Mesendoderm (in vitro differentiated cells): ENCODE results near the gene CDH12.
"Not testable (repeated sequence)": the region's sequence is repeated elsewhere in the genome, so short reads cannot be mapped to it uniquely, and the experiment has no call there.

Experiments
- DNase-seq: peaks from one replicate; pipeline ENCODE4 v3.0.0; 2013
- H2AK5ac ChIP-seq: 2 replicates; pipeline ENCODE4 v1.6.1; 2013; ENCODE audit warnings: low read length, inconsistent platforms
- H2BK120ac ChIP-seq: 2 replicates; pipeline ENCODE4 v1.6.1; 2013; ENCODE audit warnings: low read depth, mild to moderate bottlenecking, low read length, moderate library complexity, mixed read lengths
- H2BK15ac ChIP-seq: replicated peaks from 2 replicates; pipeline ENCODE4 v1.6.1; 2013; ENCODE audit warnings: low read depth, mild to moderate bottlenecking, moderate library complexity
- H2BK5ac ChIP-seq: 2 replicates; pipeline ENCODE4 v1.6.1; 2013; ENCODE audit warnings: low read length, inconsistent platforms
- H3K18ac ChIP-seq: 2 replicates; pipeline ENCODE4 v1.6.1; 2013; ENCODE audit warnings: mild to moderate bottlenecking, low read length, mixed read lengths
- H3K23ac ChIP-seq: one replicate; pipeline ENCODE4 v1.6.1; 2013; ENCODE audit warnings: low read length
- H3K27ac ChIP-seq: 2 replicates; pipeline ENCODE4 v1.5.1; 2013; ENCODE audit warnings: low read depth, mild to moderate bottlenecking, inconsistent platforms, low read length, moderate library complexity
- H3K27me3 ChIP-seq: 2 replicates; pipeline ENCODE4 v1.6.1; 2013; ENCODE audit warnings: low read length, control low read depth, mild to moderate bottlenecking, inconsistent platforms; ENCODE audit not compliant: insufficient read depth, poor library complexity
- H3K36me3 ChIP-seq: 2 replicates; pipeline ENCODE4 v1.6.1; 2013; ENCODE audit warnings: low read length, inconsistent platforms; ENCODE audit not compliant: control insufficient read depth, insufficient read depth
- H3K4ac ChIP-seq: one replicate; pipeline ENCODE4 v1.6.1; 2013; ENCODE audit warnings: low read depth, mild to moderate bottlenecking, low read length, moderate library complexity
- H3K4me1 ChIP-seq: 2 replicates; pipeline ENCODE4 v1.6.1; 2013; ENCODE audit warnings: low read depth, low read length, inconsistent platforms; ENCODE audit not compliant: control insufficient read depth
- H3K4me2 ChIP-seq: 2 replicates; pipeline ENCODE4 v1.6.1; 2013; ENCODE audit warnings: low read length
- H3K4me3 ChIP-seq: 2 replicates; pipeline ENCODE4 v1.5.1; 2013; ENCODE audit warnings: mild to moderate bottlenecking, low read length
- H3K56ac ChIP-seq: one replicate; pipeline ENCODE4 v1.6.1; 2013; ENCODE audit warnings: low read length
- H3K79me1 ChIP-seq: 2 replicates; pipeline ENCODE4 v1.6.1; 2013; ENCODE audit warnings: low read length, inconsistent platforms
- H3K79me2 ChIP-seq: 2 replicates; pipeline ENCODE4 v1.6.1; 2013; ENCODE audit warnings: mild to moderate bottlenecking, low read length; ENCODE audit not compliant: control insufficient read depth, insufficient read depth
- H3K9ac ChIP-seq: 2 replicates; pipeline ENCODE4 v1.6.1; 2013; ENCODE audit warnings: low read length, inconsistent platforms
- H4K5ac ChIP-seq: one replicate; pipeline ENCODE4 v1.6.1; 2013; ENCODE audit warnings: low read length
- H4K8ac ChIP-seq: one replicate; pipeline ENCODE4 v1.6.1; 2013; ENCODE audit warnings: low read depth, mild to moderate bottlenecking, control low read depth, low read length, moderate library complexity
- WGBS: extraction: QIAGEN DNeasy Blood & Tissue Kit; methylation state at CpG from one replicate; pipeline ENCODE4 v1.1.7; 2013; ENCODE audit warnings: low lambda C conversion rate, missing lambda C conversion rate; ENCODE audit not compliant: insufficient coverage; ENCODE audit errors: extremely low coverage; 5-methylcytosine and 5-hydroxymethylcytosine counted together

CDH12 gene

DNA sequence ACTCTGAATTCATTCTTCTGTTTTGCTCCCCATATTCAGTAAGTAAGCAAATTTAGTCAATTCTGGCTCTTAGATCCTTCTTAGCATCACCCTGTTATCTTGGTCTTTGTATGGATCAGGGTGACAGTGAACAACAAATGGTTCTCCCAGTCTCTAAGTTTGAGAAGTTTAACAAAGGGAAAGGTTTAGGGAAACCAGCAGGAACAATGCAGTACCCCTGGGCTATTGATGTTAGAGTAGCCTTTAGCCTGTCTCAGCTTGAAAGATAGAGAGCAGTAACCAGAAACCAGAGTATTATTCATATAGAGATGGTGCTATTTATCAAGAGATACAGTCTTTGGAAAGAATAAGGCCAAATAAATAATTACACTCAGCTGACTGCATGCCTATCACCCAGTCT is 241.8 kb downstream of the CDH12 start:
- DNase-seq = peak; percentile 65
- H3K27ac ChIP-seq = no peak overlapping the region

DNA sequence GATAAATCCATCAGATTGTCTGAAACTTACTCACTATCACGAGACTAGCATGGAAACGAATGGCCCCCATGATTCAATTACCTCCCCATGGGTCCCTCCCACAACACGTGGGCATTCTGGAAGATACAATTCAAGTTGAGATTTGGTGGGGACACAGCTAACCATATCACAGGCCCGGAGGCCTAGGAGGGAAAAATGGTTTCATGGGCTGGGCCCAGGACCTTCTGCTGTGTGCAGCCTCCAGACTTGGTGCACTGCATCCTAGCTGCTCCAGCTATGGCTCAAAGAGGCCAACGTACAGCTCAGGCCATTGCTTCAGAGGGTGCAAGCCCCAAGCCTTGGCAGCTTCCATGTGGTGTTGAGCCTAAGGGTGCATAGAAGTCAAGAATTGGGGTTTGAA is 245.6 kb downstream of the CDH12 start:
- H2AK5ac ChIP-seq, H3K4ac ChIP-seq, H3K27me3 ChIP-seq, H3K4me2 ChIP-seq, H2BK120ac ChIP-seq, H3K79me1 ChIP-seq, H3K27ac ChIP-seq, H4K8ac ChIP-seq, H3K4me3 ChIP-seq, DNase-seq, H3K18ac ChIP-seq, H4K5ac ChIP-seq, H3K56ac ChIP-seq, H3K4me1 ChIP-seq, H3K9ac ChIP-seq, H3K79me2 ChIP-seq, H3K23ac ChIP-seq, H3K36me3 ChIP-seq, H2BK15ac ChIP-seq, H2BK5ac ChIP-seq: not testable (repeated sequence)
- no CpG with 5 or more reads among the region's 5 CpGs for WGBS

More for the DNA sequence above, 241.8 kb downstream of the CDH12 start:
- no peaks in the 10 kb centered on the region for H3K27me3 ChIP-seq
- H2BK15ac ChIP-seq = no peak overlapping the region
- H3K4me3 ChIP-seq = no peak overlapping the region
- H3K23ac ChIP-seq = no peak overlapping the region
- no peaks in the 10 kb centered on the region for H3K4me1 ChIP-seq
- H3K18ac ChIP-seq = no peak overlapping the region
- H3K79me1 ChIP-seq = no peaks in the 10 kb centered on the region
- no peak overlapping the region for H2BK5ac ChIP-seq
- no peaks in the 10 kb centered on the region for H3K79me2 ChIP-seq
- H2AK5ac ChIP-seq = no peak overlapping the region
- H4K8ac ChIP-seq = no peak overlapping the region
- H3K9ac ChIP-seq = no peak overlapping the region
- no peak overlapping the region for H4K5ac ChIP-seq
- no peak overlapping the region for H3K4me2 ChIP-seq
- H2BK120ac ChIP-seq = no peak overlapping the region
- H3K56ac ChIP-seq = no peak overlapping the region
- H3K4ac ChIP-seq = no peak overlapping the region
- H3K36me3 ChIP-seq = no peaks in the 10 kb centered on the region

DNA sequence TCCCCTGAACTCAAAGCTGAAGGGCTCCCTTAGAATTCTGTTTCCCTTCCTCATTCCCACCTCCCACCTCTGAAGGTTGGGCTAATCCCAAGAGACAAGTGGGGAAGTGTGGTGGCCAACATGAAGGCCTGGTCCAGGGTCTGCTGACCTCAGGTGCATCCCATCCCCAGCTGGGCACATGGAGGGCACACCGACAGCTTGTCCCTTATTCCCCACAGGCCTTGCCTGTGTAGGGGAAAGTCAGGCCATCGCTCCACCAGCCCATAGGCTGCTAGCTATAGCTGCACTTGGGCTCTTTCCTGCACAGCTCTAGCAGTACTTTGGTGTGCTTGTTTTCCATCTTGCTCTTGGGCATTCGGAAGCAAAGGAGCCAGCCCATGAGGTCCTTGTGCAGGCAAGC is 247.7 kb downstream of the CDH12 start:
- Histone ChIP-seq H3K56ac (no peak overlapping the region), H3K36me3 (no peaks in the 10 kb centered on the region), H3K18ac (no peak overlapping the region), H2BK15ac (no peak overlapping the region), H3K9ac (no peak overlapping the region), H3K4ac (no peak overlapping the region), H2BK120ac (no peak overlapping the region), H3K23ac (no peak overlapping the region), H3K4me3 (no peak overlapping the region), H4K5ac (no peak overlapping the region), H4K8ac (no peak overlapping the region), H3K4me2 (no peak overlapping the region), H3K4me1 (no peaks in the 10 kb centered on the region), H2BK5ac (no peak overlapping the region), H3K27ac (no peak overlapping the region), H3K79me2 (no peaks in the 10 kb centered on the region), H3K79me1 (no peaks in the 10 kb centered on the region), H3K27me3 (no peaks in the 10 kb centered on the region), H2AK5ac (no peak overlapping the region)
- WGBS = no CpG with 5 or more reads among the region's 3 CpGs
- no peak for DNase-seq

GRCh38 chr5:22604711-22605110 is 248.4 kb downstream of the CDH12 start:
- DNase-seq = peak; percentile 5
- H4K5ac ChIP-seq = no peak overlapping the region
- H2BK120ac ChIP-seq = no peak overlapping the region
- H2BK5ac ChIP-seq = no peak overlapping the region
- H3K4ac ChIP-seq = no peak overlapping the region
- no peaks in the 10 kb centered on the region for H3K36me3 ChIP-seq
- H3K79me1 ChIP-seq = no peaks in the 10 kb centered on the region
- H4K8ac ChIP-seq = no peak overlapping the region
- no peak overlapping the region for H3K18ac ChIP-seq
- H3K56ac ChIP-seq = no peak overlapping the region
- H3K4me3 ChIP-seq = no peak overlapping the region
- H2AK5ac ChIP-seq = no peak overlapping the region
- H3K23ac ChIP-seq = no peak overlapping the region
- H3K27ac ChIP-seq = no peak overlapping the region
- no peaks in the 10 kb centered on the region for H3K4me1 ChIP-seq
- no peaks in the 10 kb centered on the region for H3K79me2 ChIP-seq
- H3K4me2 ChIP-seq = no peak overlapping the region
- no peaks in the 10 kb centered on the region for H3K27me3 ChIP-seq
- no peak overlapping the region for H2BK15ac ChIP-seq
- H3K9ac ChIP-seq = no peak overlapping the region

GRCh38 chr5:22598796-22599195 is 254.3 kb downstream of the CDH12 start:
- Histone ChIP-seq H3K79me2 (no peaks in the 10 kb centered on the region), H2BK120ac (no peak overlapping the region), H3K4me1 (no peaks in the 10 kb centered on the region), H3K27ac (no peak overlapping the region), H2AK5ac (no peak overlapping the region), H3K23ac (no peak overlapping the region), H3K4me3 (no peak overlapping the region), H2BK15ac (no peak overlapping the region), H3K18ac (no peak overlapping the region), H3K9ac (no peak overlapping the region), H3K27me3 (no peaks in the 10 kb centered on the region), H3K56ac (no peak overlapping the region), H3K4ac (no peak overlapping the region), H4K5ac (no peak overlapping the region), H2BK5ac (no peak overlapping the region), H3K79me1 (no peaks in the 10 kb centered on the region), H3K4me2 (no peak overlapping the region), H3K36me3 (no peaks in the 10 kb centered on the region), H4K8ac (no peak overlapping the region)
- no CpG with 5 or more reads among the region's 2 CpGs for WGBS
- DNase-seq = no peak

DNA sequence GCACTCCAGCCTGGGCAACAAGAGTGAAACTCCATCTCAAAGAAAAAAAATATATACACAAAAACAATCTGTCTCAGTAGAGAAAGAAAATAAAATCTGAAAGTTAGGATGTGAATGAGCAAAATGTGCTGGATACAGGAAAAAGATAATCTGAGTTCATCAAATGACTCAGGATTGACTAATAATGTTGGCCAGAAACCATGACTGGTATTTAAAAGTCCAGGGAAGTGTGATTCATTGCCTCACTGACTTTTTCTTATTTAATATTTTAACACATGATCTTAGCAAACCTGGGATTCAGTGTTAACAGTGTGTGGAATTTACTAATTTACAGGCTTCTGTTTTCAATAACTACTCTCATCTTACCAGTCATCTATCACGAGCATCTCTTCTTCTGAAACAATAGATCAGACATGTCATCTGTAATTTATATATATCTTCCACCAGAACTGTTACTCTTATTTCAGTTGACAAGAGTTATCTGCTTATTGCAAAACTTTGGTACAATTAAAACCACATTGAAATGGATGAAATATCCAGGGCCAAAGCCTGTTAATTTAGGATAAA is 256.7 kb downstream of the CDH12 start:
- H3K4me2 ChIP-seq = no peak overlapping the region
- no peak overlapping the region for H3K9ac ChIP-seq
- H3K36me3 ChIP-seq = no peaks in the 10 kb centered on the region
- H3K4me1 ChIP-seq = no peaks in the 10 kb centered on the region
- H2BK15ac ChIP-seq = no peak overlapping the region
- WGBS = no CpG with 5 or more reads among the region's 1 CpG
- H3K18ac ChIP-seq = no peak overlapping the region
- no peaks in the 10 kb centered on the region for H3K27me3 ChIP-seq
- H4K8ac ChIP-seq = no peak overlapping the region
- H3K79me2 ChIP-seq = no peaks in the 10 kb centered on the region
- no peak overlapping the region for H3K4ac ChIP-seq
- no peak overlapping the region for H3K27ac ChIP-seq
- no peak overlapping the region for H3K23ac ChIP-seq
- H2BK5ac ChIP-seq = no peak overlapping the region
- no peak for DNase-seq
- no peak overlapping the region for H2AK5ac ChIP-seq
- H3K79me1 ChIP-seq = no peaks in the 10 kb centered on the region
- H3K4me3 ChIP-seq = no peak overlapping the region
- no peak overlapping the region for H2BK120ac ChIP-seq
- no peak overlapping the region for H4K5ac ChIP-seq
- H3K56ac ChIP-seq = no peak overlapping the region
